HT1080 (cell line): ENCODE measurements around the gene FGD2. TPM values are rescaled to one million over a fixed set of nuclear protein-coding genes. Genes with fewer than 3 reads are reported as not detected.
A peak's percentile ranks its signal among the peaks of the same experiment; 100 is the strongest.
"Not testable (repeated sequence)": the region's sequence is repeated elsewhere in the genome, so short reads cannot be mapped to it uniquely, and the experiment has no call there.

Source experiments
- DNase-seq: peaks from one replicate; pipeline ENCODE4 v3.0.0-alpha.2; 2015; ENCODE audit warnings: low read depth
- total RNA-seq: library from RNA; depleted of rRNA; stranded (reverse); fragments of >200 nt; shearing (Covaris generic); gene quantifications from 2 replicates; pipeline ENCODE4 v1.2.3, GENCODE V29; 2014

FGD2 gene
- total RNA-seq, 1 experiment from 2014 or later, result 0.08 TPM

DNA sequence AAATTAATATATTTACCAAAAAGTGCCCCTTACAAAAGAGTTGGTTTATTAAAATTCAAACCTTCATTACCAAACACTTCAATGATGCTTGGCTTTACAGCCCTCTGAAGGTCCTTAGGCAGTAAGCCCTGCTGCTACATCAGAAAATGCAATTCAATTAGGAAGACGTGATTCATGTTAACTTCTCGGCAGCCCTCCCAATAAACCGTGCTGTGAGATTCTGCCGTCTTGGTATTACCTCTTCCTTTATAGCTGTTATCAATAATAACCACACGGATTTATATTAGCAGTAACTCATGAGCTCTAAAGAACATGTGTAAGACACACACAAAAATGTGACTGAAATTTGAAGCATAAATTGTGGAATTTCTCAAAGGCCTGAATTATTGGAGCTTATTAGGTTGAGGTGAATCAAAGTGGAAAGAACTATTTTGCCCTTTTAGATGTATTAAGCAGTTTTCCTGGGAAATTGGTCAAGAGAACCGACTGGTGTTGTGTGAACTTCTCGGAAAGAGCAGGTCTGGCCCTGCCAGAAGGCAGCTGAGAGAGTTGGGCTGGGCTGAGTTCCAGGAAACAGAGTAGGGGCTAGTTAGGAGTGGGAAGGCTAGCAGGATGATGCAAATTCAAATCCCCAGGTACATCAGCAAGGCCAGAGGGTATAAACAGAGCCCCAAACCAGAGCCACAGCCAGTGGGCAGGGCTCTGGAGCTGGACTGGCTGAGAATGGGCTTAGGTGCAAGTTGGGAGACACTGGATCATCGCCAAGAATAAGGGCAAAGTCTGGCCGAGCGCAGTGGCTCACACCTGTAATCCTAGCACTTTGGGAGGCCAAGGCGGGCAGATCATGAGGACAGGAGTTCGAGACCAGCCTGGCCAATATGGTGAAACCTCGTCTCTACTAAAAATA, 33.1 kb downstream of the FGD2 start:
- DNase-seq, result no peak

DNA sequence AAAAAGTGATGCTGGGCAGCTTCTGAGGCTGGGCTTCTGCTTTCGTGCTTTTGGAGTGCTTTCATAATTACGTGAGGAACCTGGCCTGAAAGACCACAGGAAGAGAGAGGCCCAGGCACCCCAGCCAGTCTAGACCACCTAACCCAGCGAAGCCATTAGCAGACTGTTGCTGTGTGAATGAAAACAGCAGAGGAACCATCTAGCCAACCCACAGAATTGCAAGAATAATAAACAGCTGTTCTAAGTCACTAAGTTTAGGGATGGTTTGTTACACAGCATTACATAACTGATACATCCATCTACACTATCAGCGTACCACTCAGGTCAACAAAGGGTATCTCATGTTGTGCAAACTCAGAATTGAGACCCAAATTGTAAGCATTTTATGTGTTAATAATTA, 34.5 kb downstream of the FGD2 start:
- no peak for DNase-seq

DNA sequence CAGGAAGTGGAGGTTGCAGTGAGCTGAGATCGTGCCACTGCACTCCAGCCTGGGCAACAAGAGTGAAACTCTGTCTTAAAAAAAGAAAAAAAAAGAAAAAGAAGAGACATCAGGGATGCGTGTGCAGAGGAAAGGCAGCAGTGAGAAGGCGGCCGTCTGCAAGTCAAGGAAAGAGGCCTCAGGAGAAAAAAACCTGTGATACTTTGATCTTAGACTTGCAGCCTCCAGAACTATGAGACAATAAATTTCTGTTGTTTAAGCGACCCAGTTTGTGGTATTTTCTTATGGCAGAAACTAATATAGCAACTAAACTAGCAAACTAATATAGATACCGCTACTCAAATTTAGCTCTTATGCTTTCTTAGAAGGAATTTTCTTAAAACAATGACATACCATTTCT, 36.1 kb downstream of the FGD2 start:
- no peak for DNase-seq

DNA sequence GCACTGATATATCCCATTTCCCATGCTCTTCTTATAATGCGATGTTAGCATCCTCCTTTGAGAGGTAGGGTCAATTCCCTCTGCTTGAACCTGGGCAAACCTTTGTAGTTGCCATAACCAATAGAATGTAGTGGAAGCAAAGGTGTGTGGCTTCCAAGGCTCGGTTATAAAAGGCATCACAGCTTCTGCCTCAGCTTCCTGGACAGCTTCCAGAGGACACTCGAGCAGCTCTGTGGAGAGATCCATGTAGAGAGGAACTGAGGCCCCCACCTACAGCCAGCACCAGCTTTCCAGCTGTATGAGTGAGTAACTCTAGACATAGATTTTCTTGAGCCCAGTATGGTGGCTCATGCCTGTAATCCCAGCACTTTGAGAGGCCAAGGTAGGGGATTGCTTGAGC, 36.7 kb downstream of the FGD2 start:
- no peak for DNase-seq

DNA sequence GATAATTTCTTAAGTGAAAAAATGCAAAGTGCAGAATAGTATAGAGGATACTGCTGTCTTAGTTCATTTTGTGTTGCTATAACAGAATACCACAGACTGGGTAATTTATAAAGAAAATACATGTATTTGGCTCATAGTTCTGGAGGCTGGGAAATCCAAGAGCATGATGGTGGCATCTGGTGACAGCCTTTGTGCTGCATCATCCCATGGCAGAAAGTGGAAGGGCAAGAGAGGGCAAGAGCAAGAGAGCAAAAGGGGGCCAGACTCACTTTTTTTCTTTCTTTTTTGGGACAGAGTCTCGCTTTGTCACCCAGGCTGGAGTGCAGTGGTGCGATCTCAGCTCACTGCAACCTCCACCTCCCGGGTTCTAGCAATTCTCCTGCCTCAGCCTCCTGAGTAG, 37.6 kb downstream of the FGD2 start:
- DNase-seq, result not testable (repeated sequence)

DNA sequence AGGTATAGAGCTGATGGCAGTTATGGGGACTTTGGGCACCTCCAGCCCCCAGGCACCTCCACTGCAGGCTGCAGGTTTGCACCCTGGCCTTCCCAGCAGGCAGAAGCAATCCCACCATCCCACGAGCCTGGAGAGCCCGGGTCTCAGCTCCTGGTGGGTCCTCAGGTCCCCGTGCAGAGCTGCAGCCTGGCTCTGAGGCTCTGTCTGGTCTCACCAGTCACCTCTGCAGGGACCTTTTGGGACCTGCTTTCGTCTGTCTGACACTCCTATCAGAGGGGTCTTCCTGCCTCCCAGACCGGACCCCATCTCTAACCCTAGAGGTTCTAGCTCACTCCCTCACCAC, 41.9 kb downstream of the FGD2 start:
- DNase-seq, result no peak

DNA sequence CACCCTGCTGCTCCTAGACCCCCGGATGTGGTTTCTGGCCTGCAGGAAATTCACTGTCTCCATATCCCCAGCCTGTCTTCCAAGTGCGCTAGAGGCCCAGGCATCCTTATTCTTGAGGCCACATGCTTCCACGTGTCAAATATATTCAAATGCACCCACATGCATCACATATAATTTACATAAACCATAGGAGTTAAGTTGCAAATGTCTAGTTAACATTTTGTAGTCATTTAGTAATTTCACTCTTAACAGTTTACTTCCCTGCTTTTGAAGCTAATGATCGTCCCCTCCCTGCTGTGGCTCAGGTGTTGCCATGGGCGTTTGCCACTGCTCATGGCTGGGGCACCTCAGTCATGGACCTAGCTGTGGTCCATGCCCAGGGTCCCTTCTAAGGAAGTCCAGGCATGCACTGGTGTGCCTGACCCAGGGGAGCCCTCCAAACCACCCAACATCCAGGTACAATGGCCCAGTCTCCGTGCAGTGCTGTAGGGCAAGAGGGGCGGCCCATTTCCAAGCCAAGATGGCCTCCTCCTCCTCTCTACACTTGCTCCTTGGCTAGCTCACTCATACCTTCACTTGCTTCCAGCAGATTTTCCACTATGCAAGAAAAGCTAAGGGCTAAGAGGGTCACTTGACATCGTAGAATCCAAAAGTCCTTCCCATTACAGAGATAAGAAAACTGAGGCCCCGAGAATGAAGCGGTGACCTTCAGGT, 42.4 kb downstream of the FGD2 start:
- no peak for DNase-seq

DNA sequence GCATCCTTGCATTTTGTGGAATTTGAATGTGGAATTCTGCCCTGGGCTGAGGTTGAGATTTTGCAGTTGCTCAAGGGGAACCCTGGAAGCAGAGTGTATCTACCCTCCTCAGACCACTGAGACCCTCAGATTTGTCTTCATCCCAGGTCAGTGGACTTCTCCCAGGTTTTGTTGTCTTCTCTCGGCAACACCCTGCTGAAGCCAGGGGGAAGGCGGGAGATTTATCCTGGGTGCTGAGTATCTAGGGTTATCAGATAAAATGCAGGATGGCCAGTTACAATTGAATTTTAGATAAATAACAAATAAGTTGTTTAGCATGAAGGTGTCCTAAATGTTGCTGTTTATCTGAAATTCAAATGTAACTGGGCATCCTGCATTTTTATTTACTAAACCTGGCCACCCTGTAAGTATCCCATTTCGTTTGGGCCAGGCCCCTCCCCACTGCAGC, 43.0 kb downstream of the FGD2 start:
- no peak for DNase-seq

DNA sequence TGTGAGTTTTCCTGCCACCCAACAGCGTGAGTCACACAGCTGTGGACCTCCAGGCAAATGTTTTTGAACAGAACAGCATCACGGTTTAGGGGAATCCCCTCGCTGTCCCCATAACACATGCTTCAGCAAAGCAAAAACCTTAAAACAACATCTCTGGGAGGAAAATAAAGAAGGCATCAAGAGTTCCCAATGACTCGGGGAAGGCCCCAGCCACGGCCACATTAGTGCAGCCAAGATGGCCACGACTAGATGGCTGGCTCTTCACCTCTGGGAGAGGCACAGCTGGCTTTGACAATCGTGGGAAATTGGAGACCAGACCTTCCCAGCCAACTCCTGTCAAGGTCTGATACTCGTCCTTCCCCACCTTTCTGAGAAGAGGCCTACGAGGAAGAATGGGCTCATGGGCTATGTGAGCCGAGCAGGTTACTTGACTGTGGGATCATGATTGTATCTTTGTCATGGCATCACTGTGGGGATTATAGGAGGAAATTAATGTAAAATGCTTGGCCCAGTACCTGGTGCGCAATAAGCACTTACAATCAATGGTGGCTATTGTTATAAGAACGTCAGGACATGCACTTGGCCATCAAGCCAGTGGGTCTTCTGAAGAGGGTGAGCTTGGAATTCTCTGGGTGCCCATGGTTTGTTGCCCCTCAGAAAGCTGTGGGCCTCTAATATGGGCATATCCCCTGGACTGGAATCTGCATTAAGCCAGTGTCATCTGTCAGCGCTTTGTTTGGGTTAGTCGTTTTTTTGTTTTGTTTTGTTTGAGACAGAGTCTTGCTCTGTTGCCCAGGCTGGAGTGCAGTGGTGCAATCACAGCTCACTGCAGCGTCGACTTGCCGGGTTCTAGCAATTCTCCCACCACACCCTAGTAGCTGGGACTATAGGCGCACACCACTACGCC, 43.6 kb downstream of the FGD2 start:
- peak; percentile 67 for DNase-seq

DNA sequence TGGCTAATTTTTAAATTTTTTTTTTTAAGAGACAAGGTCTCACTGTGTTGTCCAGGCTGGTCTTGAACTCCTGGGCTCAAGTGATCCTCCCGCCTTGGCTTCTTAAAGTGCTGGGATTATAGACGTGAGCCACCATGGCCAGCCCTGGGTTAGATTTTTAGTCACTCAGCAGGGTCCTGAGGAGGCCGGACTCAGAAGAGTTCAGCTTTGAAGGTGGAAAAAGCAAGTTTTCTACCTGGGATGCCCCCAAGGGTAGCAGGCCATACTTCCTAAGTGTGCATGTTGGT, 44.2 kb downstream of the FGD2 start:
- no peak for DNase-seq

DNA sequence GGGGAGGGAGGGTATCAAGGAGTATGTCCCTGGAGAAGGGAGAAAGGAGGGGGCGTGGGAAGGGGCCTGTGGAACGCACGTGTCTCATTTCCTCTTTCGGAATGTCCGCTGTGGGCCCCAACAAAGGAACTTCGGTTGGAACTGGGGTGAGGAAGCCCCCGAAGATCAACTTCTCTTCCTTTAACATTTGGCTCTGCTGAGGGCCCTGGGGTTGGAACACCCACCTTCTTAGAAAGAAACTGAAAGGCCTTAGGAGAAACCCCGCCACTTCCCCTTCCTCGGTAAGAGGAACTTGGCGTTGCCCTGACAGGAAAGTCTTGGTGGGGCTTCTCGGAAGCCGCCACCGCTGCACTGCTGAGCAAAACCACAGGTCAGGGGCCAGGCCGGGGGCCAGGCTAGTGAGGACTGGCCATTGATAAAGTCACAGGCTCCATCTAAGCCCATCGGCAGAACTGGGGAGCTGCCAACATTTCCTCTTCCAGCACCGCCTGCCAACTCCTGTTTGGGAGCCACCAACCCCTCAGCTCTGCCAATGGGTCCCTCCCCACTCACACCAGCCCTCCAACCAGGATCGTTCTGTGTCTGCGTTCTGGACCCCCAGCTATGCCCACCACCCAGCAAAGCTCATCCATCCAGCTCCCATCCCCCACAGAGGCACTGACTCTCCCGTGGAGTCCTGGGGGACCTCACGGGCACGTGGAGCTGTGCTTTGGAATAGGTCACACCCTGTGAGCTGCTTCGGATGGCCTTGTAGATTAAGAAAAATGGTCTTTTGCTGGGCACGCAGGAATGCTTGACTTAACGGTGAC, 44.8 kb downstream of the FGD2 start:
- no peak for DNase-seq

DNA sequence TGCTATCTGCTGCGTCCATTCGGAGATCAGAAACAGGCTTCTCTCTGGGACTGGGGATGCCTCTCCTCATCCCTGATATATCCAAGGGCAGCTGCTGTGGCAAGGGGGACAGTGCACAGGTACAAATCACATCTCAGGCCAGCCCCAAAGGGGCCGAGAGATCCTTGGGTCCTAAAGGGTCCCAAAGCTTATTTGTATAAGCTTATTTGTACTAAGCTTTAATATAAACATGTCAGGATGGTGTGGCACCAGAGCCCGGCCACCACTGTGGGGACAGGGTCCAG, 45.3 kb downstream of the FGD2 start:
- no peak for DNase-seq

DNA sequence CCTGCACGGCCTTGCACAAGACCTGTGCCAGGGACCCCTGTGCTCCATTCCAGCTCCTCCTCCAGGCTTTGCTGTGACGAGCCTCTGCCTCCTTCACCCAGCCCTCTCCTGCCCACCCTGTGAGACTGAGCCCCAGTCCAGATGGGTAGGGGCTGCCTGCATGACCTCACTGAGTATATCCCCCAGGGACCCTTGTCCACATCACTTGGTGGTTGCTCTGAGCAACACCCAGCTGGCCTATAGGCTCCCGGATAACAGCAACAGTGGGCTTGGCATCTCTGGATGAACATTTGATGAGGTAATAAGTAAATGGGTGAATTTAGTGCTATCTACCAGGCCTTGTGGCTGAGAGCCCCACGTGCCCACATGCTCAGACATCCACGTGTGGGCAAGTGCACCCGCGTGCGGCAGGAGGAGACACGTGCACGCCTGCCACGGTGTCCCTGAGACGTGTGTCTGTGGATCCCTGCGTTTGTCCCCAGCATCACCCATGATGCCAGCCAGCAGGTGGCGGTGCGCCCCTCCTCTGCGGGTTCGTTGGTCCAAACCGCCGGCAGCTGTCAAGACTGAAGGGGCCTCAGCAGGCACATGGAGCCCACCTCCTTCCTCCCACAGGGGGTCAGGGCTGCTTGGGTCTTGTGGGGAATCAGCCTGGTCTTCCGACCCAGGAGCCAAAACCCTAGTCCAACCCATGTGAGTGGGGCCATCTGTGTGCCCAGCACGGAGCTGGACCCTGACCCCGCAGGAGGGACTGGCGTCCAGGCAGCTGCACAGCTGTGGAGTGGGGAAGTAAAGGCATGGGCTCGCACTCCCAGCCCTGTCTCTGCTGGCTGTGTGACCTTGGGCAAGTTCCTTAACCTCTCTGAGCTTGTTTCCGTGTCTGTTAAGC, 45.9 kb downstream of the FGD2 start:
- peak; percentile 67 for DNase-seq

DNA sequence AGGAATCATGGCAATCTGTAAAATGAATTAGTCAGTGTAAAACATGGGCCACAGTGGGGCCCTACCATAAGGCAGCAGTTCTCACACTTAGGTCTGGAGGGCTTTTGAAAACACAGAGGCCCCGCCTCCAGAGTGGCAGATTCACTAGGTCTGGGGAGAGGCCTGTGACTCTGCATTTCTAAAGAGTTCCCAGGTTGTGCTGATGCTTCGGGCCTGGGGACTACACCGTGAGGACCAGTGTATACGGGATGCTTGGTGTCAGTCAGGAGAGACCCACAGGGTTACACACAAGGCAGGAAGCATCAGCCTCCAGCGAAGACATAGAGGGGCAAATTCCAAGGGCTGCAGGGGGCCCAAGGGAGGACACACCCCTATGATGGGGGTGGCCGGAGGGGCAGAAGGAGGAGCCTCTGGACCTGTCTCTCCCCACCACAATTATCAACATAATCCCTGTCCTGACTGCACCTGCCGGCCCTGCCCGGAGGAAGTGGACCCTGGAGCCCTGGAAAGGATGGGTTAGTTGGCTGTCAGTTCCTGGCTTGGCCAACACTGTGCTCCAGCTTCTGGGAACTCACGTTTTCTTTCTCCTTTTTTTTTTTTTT, 46.7 kb downstream of the FGD2 start:
- no peak for DNase-seq

DNA sequence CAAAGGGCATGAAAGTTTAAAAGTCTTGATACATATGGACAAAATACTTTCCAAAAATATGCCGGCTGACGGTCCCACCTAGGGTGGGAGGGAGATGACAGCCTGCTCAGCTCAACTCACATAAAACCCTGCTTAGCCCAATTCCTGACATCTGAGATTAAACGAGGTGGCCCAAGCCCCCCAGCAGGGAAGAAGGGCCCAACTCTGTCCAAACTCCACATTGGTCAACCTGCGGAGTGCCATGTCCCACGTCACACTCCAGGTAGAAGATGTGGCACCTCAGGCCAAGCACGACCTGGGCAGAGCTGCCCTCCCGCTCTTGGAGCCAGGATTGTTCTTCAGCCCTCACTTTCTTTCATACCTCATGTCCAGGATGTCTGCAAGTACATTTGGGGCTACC, 48.2 kb downstream of the FGD2 start:
- DNase-seq, result no peak

DNA sequence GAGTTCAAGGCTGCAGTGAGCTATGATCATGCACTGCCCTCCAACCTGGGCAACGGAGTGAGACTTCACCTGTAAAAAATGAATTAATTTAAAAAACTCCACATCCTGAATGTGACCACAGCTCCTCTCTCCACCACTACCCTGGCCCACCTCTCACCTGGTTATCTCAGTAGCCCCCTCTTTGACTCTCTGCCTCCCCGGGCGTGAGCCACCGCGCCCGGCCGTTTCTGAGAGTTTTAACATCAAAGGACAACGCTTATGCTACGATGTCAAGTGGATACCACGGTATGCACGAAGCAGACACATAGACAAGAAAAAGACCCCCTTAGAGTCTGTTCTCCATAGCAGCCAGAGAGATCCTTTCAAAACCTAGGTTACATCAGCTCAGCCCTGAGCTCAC, 48.7 kb downstream of the FGD2 start:
- DNase-seq, result no peak

DNA sequence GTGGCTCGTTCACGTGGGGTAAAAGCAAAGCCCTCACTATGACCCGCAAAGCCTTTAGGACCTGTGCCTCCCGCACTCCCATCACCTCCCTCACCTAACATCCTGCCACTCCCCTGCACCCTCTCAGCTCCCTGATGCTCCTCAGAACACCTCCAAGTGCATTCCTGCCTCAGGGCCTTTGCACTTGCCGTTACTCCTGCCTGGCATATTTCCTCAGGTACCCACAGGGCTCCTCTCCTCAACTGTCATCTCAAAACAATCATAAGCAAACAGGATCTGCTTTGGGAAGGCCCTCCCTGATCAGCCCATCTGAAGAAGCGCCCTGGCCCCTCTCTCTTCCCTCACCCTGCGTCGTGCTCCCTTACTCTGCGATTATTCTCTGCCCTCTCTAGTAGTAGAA, 49.1 kb downstream of the FGD2 start:
- no peak for DNase-seq

DNA sequence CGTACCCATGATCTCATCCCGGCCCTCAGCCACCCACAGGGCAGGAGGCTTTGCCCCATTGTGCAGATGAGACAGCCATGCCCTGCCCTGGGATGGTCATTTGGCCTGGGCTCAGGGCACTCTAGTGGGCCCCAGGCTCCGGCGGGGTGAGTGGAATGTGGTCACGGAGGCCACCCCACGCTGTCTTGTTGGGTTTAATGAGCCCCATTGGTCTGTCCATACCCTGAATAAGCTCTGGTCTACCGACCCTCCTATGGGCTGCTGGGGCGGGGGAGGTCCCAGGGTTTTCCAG, 50.6 kb downstream of the FGD2 start:
- DNase-seq, result no peak

DNA sequence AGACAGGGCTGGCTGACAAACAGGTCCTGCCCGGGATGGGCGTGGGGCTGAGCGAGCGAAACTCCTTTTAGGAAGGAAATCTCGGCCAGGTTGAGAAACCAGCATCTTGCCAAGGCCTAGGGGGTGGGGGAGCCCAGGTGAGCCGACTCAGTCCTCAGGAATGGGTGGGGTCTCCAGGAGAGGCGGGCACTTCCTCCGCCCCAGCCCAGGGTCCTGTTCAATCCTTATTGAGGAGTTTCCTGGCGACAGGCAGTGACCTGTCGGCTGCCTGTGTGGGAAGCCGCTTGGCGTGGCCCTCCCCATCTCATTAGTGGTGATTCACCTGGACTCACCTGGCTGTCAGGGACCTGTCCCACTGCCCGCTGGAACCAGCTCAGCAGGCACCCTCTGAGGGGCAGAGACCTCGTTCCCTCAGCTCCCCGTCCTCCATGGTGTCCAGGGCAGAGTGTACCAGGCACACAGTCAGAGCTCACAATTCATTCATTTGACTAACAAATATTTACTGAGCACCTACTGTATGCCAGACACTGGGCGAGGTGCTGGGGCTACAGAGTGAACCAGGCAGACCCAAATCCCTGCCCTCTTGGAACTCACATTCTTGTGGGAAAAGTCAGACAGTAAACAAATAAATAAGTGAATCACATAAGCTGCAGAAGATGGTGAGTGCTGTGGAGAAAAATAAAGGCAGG, 51.1 kb downstream of the FGD2 start:
- DNase-seq, result no peak

DNA sequence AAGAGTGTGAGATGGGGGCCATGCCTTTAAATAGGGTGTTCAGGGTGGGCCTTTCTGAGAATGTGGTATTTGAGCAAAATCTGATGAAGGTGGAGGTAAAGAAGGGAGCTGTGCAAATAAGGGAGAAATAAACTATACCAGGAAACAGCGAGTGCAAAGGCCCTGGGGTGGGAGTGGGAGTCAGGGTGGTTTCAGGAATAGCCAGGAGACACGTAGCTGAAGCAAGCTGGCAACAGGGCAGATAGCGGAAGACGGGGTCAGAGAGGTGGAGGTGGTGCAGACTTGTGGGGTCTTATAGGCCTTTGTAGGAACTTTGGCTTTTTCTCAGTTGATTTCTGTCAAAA, 51.6 kb downstream of the FGD2 start:
- DNase-seq, result no peak
